Lower leg skin (tissue), 3 donors: ENCODE measurements around the gene TMEM38A.

Experiments
- POLR2A ChIP-seq, 2 donors: fragments of 450-650 bp; IDR thresholded peaks; one replicate each; pipeline ENCODE4 v1.6.1; 2016 to 2017; ENCODE audit warnings: antibody characterized with exemption in 2 of 2, mild to moderate bottlenecking in 1 of 2, moderate library complexity in 1 of 2
- TF ChIP-seq, protein P1 (sequence below), 3 donors: fragments of 450-650 bp; IDR thresholded peaks; one replicate each; pipeline ENCODE4 v1.5.1; 2016; ENCODE audit warnings: antibody characterized with exemption in 3 of 3, mild to moderate bottlenecking in 3 of 3, moderate library complexity in 2 of 3

DNA sequence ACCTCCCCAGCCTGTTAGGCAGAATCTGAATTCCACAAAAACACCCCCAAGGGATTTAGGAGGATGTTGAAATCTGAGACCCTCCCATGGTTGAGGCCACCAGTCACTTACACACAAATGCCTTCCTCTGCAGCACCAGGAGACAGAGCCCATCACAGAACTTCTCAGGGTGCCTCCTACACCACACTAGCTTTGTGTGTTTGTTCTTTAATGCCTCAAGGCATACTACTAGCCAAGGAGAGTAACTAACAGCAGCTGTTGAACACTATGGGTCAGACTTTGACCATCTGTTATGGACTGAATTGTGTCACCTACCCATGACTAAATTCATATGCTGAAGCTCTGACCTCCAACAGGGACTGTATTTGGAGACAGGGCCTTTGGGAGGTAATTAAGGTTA is 23.4 kb upstream of the TMEM38A start:
- TF ChIP-seq POLR2A (IDR thresholded peaks at IDR 0.05): no peak
- TF ChIP-seq, protein P1, sequence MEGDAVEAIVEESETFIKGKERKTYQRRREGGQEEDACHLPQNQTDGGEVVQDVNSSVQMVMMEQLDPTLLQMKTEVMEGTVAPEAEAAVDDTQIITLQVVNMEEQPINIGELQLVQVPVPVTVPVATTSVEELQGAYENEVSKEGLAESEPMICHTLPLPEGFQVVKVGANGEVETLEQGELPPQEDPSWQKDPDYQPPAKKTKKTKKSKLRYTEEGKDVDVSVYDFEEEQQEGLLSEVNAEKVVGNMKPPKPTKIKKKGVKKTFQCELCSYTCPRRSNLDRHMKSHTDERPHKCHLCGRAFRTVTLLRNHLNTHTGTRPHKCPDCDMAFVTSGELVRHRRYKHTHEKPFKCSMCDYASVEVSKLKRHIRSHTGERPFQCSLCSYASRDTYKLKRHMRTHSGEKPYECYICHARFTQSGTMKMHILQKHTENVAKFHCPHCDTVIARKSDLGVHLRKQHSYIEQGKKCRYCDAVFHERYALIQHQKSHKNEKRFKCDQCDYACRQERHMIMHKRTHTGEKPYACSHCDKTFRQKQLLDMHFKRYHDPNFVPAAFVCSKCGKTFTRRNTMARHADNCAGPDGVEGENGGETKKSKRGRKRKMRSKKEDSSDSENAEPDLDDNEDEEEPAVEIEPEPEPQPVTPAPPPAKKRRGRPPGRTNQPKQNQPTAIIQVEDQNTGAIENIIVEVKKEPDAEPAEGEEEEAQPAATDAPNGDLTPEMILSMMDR (IDR thresholded peaks at IDR 0.05): no peak
